HUDEP-2 (cell line): Measurements from ENCODE around the gene B3GNT2.
"Not testable (repeated sequence)": the region's sequence is repeated elsewhere in the genome, so short reads cannot be mapped to it uniquely, and the experiment has no call there.

Experiments used
- DNase-seq, 76 experiments: peaks; one replicate each; lab custom pipeline; 2025; ENCODE audit not compliant: unreplicated experiment in 76 of 76; lab: John Stamatoyannopoulos, UW

B3GNT2 gene, protein sequence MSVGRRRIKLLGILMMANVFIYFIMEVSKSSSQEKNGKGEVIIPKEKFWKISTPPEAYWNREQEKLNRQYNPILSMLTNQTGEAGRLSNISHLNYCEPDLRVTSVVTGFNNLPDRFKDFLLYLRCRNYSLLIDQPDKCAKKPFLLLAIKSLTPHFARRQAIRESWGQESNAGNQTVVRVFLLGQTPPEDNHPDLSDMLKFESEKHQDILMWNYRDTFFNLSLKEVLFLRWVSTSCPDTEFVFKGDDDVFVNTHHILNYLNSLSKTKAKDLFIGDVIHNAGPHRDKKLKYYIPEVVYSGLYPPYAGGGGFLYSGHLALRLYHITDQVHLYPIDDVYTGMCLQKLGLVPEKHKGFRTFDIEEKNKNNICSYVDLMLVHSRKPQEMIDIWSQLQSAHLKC

DNA sequence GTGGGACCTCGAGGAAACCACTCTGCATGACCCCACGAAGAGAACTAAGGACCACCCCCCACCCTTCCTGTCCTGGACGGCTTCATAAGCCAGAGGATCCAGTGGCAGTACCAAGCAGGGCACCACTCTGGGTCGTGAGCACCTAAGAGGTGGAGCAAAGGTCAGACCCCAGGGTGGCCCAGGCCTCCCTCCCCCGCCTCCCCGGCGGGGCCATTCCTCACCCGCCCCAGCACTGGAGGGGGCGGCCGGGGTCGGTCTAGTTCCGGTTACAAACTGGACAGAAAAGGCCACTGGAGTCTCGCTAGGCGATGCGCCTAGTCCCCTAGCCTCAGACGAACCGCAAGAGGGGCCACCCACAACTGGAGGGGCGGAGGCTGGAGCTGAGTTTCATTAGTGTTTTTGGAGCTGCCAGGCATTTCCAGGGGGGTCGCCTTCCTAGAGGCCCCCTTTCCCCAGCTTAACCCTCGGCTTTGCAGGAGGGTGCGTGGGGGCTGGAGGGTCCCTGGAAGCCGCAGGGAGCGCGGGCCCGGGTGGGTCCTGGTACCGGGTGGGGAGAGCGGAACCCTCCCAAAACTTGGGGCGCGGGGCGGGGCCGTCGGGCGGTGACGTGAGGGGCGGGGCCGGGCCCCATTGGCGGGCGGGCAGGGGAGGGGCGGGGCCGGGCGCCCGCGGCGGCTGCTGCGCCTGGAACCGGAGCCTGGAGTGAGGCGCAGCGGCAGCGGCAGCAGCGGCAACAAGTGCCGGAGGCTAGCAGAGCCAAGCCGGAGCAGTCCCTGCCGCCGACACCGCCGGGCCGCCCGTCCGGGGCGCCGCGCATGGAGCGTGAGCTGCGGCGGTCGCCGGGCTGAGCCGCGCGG, at the start of gene B3GNT2:
B3GNT2 (plus strand) TSS at position 695 of the 857 bp plus-strand sequence. CDS start 26,106 bp downstream, outside the sequence.
- peak in 70 of 76 experiments; percentile 12 to 81 (median 64) for DNase-seq

DNA sequence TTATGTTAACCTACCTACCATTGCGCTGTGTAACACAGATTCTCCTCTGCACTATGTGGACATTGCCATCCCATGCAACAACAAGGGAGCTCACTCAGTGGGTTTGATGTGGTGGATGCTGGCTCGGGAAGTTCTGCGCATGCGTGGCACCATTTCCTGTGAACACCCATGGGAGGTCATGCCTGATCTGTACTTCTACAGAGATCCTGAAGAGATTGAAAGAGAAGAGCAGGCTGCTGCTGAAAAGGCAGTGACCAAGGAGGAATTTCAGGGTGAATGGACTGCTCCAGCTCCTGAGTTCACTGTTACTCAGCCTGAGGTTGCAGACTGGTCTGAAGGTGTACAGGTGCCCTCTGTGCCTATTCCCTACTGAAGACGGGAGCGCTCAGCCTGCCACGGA, 49.1 kb upstream of the B3GNT2 start:
- not testable (repeated sequence) for DNase-seq

DNA sequence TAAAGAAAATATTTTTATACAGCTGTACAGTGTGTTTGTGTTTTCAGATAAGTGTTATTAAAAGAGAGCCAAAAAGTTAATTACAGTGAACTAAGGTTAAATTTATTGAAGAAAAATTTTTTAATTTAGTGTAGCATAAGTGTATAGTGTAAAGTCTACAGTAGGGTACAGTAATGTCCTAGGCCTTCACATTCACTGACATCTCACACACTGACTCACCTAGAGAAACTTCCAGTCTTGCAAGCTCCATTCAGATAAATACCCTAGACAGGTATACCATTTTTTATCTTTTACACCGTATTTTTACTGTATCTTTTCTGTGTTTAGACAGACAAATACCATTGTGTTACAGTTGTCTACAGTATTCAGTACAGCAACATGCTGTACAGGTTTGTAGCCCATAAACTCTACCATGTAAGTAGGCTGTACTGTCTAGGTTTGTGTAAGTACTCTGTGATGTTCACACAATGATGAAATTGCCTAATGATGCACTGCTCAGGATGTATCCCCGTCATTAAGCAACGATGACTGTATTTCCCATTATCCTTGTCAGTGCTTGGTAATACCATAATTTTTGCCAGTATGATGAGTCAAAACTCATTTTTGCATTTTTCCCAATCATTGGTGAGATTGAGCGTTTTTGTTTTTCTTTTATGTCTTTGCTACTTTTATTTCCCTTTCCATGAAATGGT, 48.2 kb upstream of the B3GNT2 start:
- DNase-seq, result no peak

GRCh38 chr2:62149708-62150107, 46.2 kb upstream of the B3GNT2 start:
- DNase-seq, result peak in 11 of 76 experiments; percentile 1 to 32 (median 13)

DNA sequence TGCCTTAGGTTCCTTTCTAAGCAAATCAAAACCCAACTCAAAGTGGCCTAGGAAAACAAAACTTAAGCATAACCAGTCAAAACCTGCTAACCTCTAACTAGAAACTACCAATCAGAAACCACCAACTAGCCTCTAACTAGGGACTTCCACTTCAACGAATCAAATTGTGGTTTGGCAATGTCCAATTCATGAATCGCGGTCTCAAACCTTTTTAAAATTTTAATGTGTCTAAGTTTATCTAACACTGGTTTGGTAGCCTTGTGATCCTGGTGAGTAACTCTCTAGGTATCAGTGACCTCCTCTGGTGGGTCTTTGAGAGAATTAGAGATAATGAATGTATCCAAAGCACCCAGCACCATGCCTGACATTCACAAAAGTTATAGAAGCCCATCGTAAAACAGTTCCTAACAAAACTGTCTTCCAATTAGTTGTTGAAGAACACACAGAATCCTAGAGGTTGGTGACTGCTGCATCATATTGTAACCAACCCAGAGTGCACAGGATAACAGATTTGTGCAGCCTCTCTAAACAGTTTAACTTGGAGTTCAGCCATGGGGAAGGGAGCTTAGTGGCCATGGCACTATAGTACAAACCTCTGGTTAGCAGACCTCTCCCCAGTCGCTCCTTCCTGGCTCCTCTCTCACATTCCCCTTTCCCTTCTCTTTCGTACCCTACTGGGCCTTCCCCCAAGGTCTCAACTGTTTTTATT, 45.2 kb upstream of the B3GNT2 start:
- DNase-seq, result no peak

DNA sequence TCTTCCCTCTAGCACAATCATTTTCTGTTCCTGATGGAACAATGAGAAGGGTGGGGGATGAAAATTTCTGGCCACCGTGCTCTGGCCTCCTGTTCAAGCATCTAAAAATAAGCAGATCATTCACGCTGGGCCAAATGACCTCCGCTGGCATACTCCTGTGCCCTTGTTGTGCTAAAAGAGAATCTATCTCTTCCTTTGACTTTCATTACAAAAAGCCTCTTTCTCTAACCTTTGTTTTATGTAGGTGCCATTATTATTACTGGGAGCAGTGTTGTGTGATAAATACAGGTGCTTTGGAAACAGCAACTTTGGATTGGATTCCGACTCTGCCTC, 44.6 kb upstream of the B3GNT2 start:
- no peak for DNase-seq

- DNase-seq, result no peak
Observed at GRCh38 chr2:62152000-62152399, 43.9 kb upstream of the B3GNT2 start.

GRCh38 chr2:62156861-62157496, 38.9 kb upstream of the B3GNT2 start:
- no peak for DNase-seq

DNA sequence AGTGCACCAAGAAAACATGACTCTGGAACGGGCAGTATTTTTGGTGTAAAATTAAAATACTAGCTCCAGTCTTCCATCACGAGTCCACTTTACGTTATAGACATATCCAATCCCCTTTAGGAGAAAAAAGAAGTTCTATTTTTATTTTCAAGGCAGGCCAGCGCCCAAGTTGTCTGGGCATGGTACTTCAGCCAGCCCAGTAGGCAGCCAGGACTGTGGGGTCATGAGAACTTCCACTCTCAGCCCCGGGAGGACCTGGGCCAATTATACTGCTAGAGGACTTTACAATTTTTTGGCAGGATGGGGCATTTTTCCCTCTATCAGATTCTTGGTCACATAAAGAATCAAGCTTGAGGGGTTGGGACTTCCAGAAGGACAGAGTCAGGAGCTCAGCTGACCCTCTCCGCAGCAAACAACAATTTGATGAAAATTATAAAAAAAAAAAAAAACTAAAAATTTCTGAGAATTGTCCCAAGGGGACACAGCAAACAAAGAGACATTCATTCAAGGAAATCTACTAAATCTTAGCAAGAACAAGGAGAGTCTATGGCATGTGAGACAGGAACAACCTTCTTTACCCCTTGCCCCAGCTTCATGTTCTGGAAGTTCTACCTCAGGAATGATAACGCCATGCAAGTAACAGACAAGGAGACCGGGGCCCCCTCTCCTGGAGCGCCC, 37.3 kb upstream of the B3GNT2 start:
- no peak for DNase-seq

GRCh38 chr2:62160691-62161090, 35.2 kb upstream of the B3GNT2 start:
- not testable (repeated sequence) for DNase-seq

GRCh38 chr2:62163106-62163831, 32.6 kb upstream of the B3GNT2 start:
- peak in 28 of 76 experiments; percentile 2 to 77 (median 32) for DNase-seq

- DNase-seq, result no peak
Observed at GRCh38 chr2:62163834-62164233, 32.1 kb upstream of the B3GNT2 start.

DNA sequence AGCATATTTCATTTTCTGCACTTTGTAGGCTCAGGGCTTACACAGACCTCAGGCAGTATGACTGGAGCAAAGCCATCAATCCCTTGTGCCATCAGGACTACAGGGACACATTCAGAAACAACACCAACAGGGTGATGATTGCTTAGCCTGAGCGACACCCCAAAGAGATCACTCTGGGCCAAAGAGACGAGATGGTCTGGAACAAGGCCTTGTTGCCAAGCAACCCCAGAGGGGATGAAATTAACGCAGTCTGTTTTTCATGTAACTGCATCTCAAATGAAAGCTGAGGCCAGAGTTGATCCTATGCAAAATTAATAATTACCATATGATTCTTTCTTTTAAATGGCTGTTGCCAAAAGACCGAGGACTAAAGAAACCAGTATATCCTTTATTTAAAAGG, 20.2 kb upstream of the B3GNT2 start:
- DNase-seq, result no peak

DNA sequence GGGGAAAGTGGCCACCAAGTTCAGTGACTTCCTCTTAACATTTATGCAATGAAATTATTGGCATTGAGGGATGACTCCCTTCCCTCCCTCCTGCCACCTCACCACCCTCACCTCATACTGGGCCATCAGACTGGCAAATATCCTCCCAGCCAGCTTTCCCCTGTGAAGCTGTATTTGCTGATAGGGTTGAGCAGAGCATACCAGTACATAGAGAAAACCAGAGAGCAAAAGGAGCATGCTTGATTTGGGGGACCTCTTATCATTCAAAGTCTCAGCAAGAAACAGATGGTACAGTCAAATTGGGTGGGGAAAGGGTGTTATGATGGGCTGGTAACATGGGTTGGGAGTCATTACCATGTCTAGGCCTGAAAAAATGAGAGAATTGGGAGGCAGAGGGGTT, 19.1 kb upstream of the B3GNT2 start:
- DNase-seq, result peak in 68 of 76 experiments; percentile 6 to 88 (median 48)

GRCh38 chr2:62177392-62178049, 18.4 kb upstream of the B3GNT2 start:
- DNase-seq, result peak in 11 of 76 experiments; percentile 8 to 52 (median 25)

DNA sequence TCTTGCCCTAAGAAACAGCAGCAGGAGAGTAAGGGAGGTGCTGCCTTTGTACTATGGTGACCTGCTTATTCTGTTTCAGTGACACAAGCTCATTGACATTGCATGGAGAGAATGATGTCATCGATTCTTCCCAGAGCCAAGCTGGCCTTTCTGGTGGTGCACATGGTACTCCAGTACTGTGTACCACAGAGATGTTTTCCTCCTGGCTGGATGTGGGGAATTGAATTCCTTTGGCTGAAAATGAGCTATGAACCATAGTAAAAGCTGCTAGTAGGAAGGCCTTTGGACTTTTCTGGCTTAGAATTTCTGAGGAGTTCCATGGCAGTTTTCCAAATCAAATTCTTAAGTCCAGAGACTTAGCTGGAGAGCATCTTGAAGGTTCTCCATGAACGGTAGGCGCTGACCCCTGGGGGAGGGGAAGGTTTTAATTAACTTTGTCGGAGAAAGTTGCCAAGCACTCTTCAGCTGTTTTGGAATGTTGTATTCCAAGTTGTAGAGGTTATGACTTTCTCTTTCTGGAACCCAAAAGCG, 17.1 kb upstream of the B3GNT2 start:
- no peak for DNase-seq

DNA sequence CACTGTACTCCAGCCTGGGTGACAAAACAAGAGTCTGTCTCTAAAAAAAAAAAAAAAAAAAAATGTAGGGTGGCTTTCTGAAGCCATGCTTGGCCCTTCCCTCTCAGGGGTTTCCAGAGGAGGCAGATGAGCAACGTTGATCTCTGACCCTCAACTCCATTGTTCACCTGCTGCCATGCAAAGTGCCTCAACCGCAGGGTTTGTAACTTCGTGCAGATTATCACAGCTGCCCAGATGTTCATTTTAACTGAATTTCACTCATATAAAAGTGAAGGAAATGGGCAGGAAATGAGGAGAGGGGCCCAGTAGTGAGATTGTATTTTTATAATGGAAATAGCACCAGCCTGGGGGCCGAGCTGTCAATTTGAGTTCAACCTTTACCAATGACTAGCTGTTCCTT, 14.9 kb upstream of the B3GNT2 start:
- no peak for DNase-seq

GRCh38 chr2:62181843-62182242, 14.1 kb upstream of the B3GNT2 start:
- no peak for DNase-seq
